ENCODE measurements around the gene CLDN6. TPM values are rescaled to one million over a fixed set of nuclear protein-coding genes. Genes with fewer than 3 reads are reported as not detected.

The CLDN6 gene
- total RNA-seq, 1 donor from 2014 or later, result 257 TPM

DNA sequence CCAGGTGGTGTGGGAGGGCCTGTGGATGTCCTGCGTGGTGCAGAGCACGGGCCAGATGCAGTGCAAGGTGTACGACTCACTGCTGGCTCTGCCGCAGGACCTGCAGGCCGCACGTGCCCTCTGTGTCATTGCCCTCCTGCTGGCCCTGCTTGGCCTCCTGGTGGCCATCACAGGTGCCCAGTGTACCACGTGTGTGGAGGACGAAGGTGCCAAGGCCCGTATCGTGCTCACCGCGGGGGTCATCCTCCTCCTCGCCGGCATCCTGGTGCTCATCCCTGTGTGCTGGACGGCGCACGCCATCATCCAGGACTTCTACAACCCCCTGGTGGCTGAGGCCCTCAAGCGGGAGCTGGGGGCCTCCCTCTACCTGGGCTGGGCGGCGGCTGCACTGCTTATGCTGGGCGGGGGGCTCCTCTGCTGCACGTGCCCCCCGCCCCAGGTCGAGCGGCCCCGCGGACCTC, 4.5 kb downstream of the CLDN6 start:
- Mint-ChIP-seq H3K4me1 (peaks cover 70% of the 10 kb centered on the region), H3K36me3 (peaks cover 4% of the 10 kb centered on the region), H3K9me3 (no peaks in the 10 kb centered on the region), H3K27ac (peak overlapping the region; percentile 97), H3K4me3 (peak overlapping the region; percentile 60), H3K27me3 (ENCODE audit: low read depth) (peaks cover 56% of the 10 kb centered on the region)
- no peak for DNase-seq (ENCODE audit: low spot score in 2 of 2, unreplicated experiment in 2 of 2)
- TF ChIP-seq, protein P1, sequence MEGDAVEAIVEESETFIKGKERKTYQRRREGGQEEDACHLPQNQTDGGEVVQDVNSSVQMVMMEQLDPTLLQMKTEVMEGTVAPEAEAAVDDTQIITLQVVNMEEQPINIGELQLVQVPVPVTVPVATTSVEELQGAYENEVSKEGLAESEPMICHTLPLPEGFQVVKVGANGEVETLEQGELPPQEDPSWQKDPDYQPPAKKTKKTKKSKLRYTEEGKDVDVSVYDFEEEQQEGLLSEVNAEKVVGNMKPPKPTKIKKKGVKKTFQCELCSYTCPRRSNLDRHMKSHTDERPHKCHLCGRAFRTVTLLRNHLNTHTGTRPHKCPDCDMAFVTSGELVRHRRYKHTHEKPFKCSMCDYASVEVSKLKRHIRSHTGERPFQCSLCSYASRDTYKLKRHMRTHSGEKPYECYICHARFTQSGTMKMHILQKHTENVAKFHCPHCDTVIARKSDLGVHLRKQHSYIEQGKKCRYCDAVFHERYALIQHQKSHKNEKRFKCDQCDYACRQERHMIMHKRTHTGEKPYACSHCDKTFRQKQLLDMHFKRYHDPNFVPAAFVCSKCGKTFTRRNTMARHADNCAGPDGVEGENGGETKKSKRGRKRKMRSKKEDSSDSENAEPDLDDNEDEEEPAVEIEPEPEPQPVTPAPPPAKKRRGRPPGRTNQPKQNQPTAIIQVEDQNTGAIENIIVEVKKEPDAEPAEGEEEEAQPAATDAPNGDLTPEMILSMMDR (IDR thresholded peaks at IDR 0.05; ENCODE audit: unreplicated experiment), result no peak

DNA sequence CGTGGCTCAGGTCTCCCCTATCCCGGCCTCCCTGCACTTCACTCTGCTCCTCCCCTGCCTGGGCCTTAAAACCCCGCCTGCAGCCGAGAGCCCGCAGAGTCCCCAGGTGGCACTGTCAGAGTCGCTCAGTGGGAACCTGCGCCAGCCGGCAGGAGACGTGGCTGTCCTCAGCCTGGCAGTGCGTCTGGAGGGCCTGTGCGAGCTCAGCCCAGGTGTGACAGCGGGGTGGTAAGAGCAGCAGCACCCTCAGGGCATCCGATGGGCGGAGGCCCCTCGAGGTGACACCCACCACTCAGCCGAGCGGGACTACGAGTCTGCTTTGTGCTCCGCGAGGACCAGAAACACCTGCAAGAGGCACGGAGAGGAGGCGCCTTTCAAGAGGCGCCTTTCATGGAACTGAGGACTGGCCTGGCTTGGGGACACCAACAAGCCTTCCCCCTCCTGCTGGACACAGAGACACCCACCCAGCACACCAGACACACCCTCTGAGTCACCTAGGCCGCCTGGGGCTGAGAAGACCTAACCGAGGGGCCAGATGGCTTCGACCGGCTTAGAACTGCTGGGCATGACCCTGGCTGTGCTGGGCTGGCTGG, 5.1 kb downstream of the CLDN6 start, which contains the start of gene CLDN9:
CLDN9 (plus strand) TSS at position 96 of the 593 bp plus-strand sequence; CDS start at position 536, 440 bp downstream.
- TF ChIP-seq, protein P1 (IDR thresholded peaks at IDR 0.05; ENCODE audit: unreplicated experiment), result no peak
- Mint-ChIP-seq H3K36me3 (peaks cover 4% of the 10 kb centered on the region), H3K9me3 (no peaks in the 10 kb centered on the region), H3K4me3 (peak within 1 kb of the TSS; percentile 60), H3K27ac (peak within 1 kb of the TSS; percentile 97), H3K27me3 (ENCODE audit: low read depth) (peaks cover 56% of the 10 kb centered on the region), H3K4me1 (peaks cover 70% of the 10 kb centered on the region)
- DNase-seq (ENCODE audit: low spot score in 2 of 2, unreplicated experiment in 2 of 2), result peak in 1 of 2 experiments; percentile 60

DNA sequence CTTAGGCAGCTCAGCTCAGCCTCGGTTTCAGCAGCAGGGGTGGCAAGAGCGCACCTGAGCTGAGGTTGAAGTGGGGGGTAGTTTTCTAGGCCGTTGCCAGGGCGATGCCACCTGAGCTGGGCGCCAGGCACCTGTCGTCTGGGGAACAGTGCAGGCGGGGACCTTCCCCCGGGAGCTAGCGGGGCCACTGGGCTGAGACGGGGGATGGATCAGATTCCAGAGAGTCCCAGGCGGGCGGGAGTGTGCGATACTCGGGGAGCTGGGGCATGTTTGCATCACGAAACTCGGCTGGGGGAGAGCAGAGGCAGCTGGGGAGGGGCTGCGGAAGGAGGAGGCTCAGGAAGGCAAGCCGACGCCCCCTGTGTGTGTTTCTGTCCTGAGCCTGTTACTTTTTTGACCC, 5.7 kb downstream of the CLDN6 start:
- H3K9me3 Mint-ChIP-seq, result no peaks in the 10 kb centered on the region
- peaks cover 4% of the 10 kb centered on the region for H3K36me3 Mint-ChIP-seq
- H3K27me3 Mint-ChIP-seq (ENCODE audit: low read depth), result peaks cover 60% of the 10 kb centered on the region
- H3K4me3 Mint-ChIP-seq, result peak overlapping the region; percentile 60
- TF ChIP-seq, protein P1 (IDR thresholded peaks at IDR 0.05; ENCODE audit: unreplicated experiment), result no peak
- H3K27ac Mint-ChIP-seq, result peak overlapping the region; percentile 97
- DNase-seq (ENCODE audit: low spot score in 2 of 2, unreplicated experiment in 2 of 2), result peak in 1 of 2 experiments; percentile 64
- H3K4me1 Mint-ChIP-seq, result peaks cover 77% of the 10 kb centered on the region

GRCh38 chr16:3010510-3010909, 7.5 kb downstream of the CLDN6 start:
- Mint-ChIP-seq H3K4me1 (peaks cover 76% of the 10 kb centered on the region), H3K27ac (peak overlapping the region; percentile 94), H3K27me3 (ENCODE audit: low read depth) (peaks cover 68% of the 10 kb centered on the region), H3K9me3 (no peaks in the 10 kb centered on the region), H3K4me3 (no peak overlapping the region), H3K36me3 (peaks cover 3% of the 10 kb centered on the region)
- DNase-seq (ENCODE audit: low spot score in 2 of 2, unreplicated experiment in 2 of 2), result no peak
- TF ChIP-seq, protein P1 (IDR thresholded peaks at IDR 0.05; ENCODE audit: unreplicated experiment), result no peak

DNA sequence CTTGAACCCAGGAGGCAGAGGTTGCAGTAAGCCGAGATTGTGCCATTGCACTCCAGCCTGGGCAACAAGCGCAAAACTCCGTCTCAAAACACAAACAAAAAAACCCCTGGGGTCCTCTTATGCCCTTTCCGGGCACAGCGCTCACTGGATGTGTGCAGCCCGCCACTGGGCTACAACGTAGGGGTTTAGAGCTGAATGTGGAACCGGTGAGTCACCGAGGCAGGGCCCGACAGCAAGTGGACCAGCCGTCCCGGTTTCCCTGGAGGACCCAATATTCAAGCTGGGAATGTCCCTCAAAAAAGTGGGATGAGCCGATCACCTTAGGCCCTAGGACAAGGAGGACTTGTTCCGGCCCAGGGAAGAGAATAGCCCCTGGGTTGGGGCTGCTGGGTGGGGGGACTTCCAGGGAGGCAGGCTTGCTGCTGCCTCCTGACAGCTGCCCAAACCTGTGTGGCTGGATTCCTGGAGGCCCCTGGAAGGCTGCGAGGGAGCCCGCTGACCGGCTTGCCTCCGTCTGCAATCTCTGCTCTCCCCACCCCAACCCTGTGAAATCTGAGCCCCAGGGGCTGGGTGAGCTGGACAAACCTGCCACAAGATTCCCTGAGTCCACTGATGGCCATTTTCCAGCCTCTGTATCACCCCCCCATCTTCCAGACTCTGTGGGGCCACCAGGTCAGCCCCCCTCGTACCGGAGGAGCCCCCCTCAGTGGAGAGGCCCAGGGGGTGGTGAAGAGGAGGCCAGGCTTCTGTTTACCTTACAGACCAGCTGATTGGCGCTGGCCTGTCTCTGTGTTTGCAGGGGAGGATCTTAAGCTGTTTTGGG, 8.2 kb downstream of the CLDN6 start:
- peak; percentile 82 to 92 for DNase-seq (ENCODE audit: low spot score in 2 of 2, unreplicated experiment in 2 of 2)
- Mint-ChIP-seq H3K4me1 (peaks cover 74% of the 10 kb centered on the region), H3K27ac (peak overlapping the region; percentile 94), H3K36me3 (no peaks in the 10 kb centered on the region), H3K4me3 (peak overlapping the region; percentile 39), H3K9me3 (no peaks in the 10 kb centered on the region), H3K27me3 (ENCODE audit: low read depth) (peaks cover 68% of the 10 kb centered on the region)
- TF ChIP-seq, protein P1 (IDR thresholded peaks at IDR 0.05; ENCODE audit: unreplicated experiment), result no peak
